Adrenal gland (tissue), 12 donors: ENCODE results near the gene LRPPRC. TPM values are rescaled to one million over a fixed set of nuclear protein-coding genes. Genes with fewer than 3 reads are reported as not detected.

ENCODE experiments used
- DNase-seq, 7 donors: peaks; one replicate each; pipeline ENCODE4 v3.0.0-alpha.2; 2019 to 2020
- H3K27ac ChIP-seq, 5 donors: fragments of 200-600 bp; sonication (generic) in 4 of 5; 1 replicate in 3 of 5; 2 replicates in 2 of 5; pipeline versions ENCODE4 v1.5.1 to v1.8.0; 2016 to 2020; ENCODE audit warnings: mild to moderate bottlenecking in 1 of 5
- H3K27me3 ChIP-seq: fragments of 200-600 bp; 2 replicates; pipeline ENCODE4 v1.8.0; 2021
- H3K36me3 ChIP-seq, 2 donors: fragments of 200-600 bp; replicated peaks in 1 of 2; 1 replicate in 1 of 2; 2 replicates in 1 of 2; pipeline versions ENCODE4 v1.5.1 to v1.8.0; 2018 to 2022
- H3K4me1 ChIP-seq, 2 donors: fragments of 200-600 bp; replicated peaks in 1 of 2; 1 replicate in 1 of 2; 2 replicates in 1 of 2; pipeline versions ENCODE4 v1.5.1 to v1.8.0; 2018 to 2021
- H3K4me3 ChIP-seq, 4 donors: fragments of 200-600 bp; sonication (generic) in 3 of 4; one replicate each; pipeline ENCODE4 v1.5.1; 2016 to 2018
- H3K9me3 ChIP-seq, 3 donors: fragments of 200-600 bp; sonication (generic) in 1 of 3; replicated peaks in 1 of 3; 1 replicate in 2 of 3; 2 replicates in 1 of 3; pipeline versions ENCODE4 v1.5.1 to v1.8.0; 2016 to 2021
- CTCF ChIP-seq, 6 experiments: fragments of 450-650 bp in 4 of 6; fragments of 200-600 bp in 2 of 6; sonication (generic) in 1 of 6; IDR thresholded peaks; 1 replicate in 5 of 6; 2 replicates in 1 of 6; pipeline versions ENCODE4 v1.5.1 to v1.8.0; 2016 to 2021; ENCODE audit warnings: antibody characterized with exemption in 6 of 6, mild to moderate bottlenecking in 2 of 6, moderate library complexity in 1 of 6
- POLR2A ChIP-seq, 2 donors: fragments of 450-650 bp; IDR thresholded peaks; one replicate each; pipeline ENCODE4 v1.6.1; 2017; ENCODE audit warnings: antibody characterized with exemption in 2 of 2, mild to moderate bottlenecking in 2 of 2, moderate library complexity in 1 of 2
- WGBS, 4 donors: extraction: QIAGEN DNeasy Blood & Tissue Kit in 2 of 4; methylation state at CpG; one replicate each; pipeline versions ENCODE4 v1.1.5 to v1.1.7; 2013 to 2017; 5-methylcytosine and 5-hydroxymethylcytosine counted together
- intact Hi-C, 2 donors: fragments of 100-400 bp; cut with DNase I; formaldehyde crosslinking; loops; one replicate each; pipeline versions ENCODE4 v1.14.1 to v1.15.0; 2022 to 2023
- polyA plus RNA-seq, 3 donors: library from polyadenylated mRNA; stranded (reverse); fragments of 200-250 nt in 2 of 3; fragments of 350-450 nt in 1 of 3; fragmentation: Illumina TruSeq in 1 of 3; extraction: RNeasy Lipid Tissue Mini Kit (QIAGEN cat#74804) in 1 of 3; gene quantifications; one replicate each; pipeline ENCODE4 v1.2.3, GENCODE V29; 2013 to 2014
- total RNA-seq, 9 donors: library from RNA; depleted of rRNA in 4 of 9; stranded (reverse); fragments of >200 nt in 4 of 9; fragments of 120-200 nt in 1 of 9; fragmentation: NEBNext Ultra II Directional in 1 of 9; extraction: Animal tissue kit (Norgen Biotek cat#: 25700) in 1 of 9; gene quantifications; one replicate each; pipeline versions ENCODE4 v1.1.0 to v1.2.4, GENCODE V29; 2013 to 2023
- donor health status: healthy with polysubstance abuse.
- donor health status: Bipolar disorder and iron deficiency.
- donor health status: DM: yes; HTN: yes; CAD: no.
- donor health status: DM: no; HTN: no; CAD: no.
- donor health status: DM: no; HTN: no; CAD: no.
- donor health status: DM: yes; HTN: yes; CAD: no.

The LRPPRC gene
- total and polyA plus RNA-seq, 12 donors, result 18.3 to 113 (median 71.7) TPM

GRCh38 chr2:43851011-43851980 lies 144.5 kb downstream of the LRPPRC start:
- Histone ChIP-seq H3K9me3 (no peaks in the 10 kb centered on the region), H3K36me3 (no peaks in the 10 kb centered on the region), H3K4me1 (no peaks in the 10 kb centered on the region), H3K27ac (no peak overlapping the region), H3K4me3 (no peak overlapping the region), H3K27me3 (peaks cover 15% of the 10 kb centered on the region)
- no peak for TF ChIP-seq POLR2A (IDR thresholded peaks at IDR 0.05)
- TF ChIP-seq CTCF (IDR thresholded peaks at IDR 0.05), result no peak
- peak in 1 of 7 donors; percentile 30 for DNase-seq
- 90 to 97% (median 92%) methylated on average over 13 to 20 of the region's 20 CpGs for WGBS, 4 donors
- intact Hi-C loops, result no loop called here

GRCh38 chr2:43848214-43848613 lies 147.6 kb downstream of the LRPPRC start:
- WGBS, 4 donors, result 76 to 83% (median 80%) methylated on average over 1 of the region's 1 CpG
- Histone ChIP-seq H3K4me1 (no peaks in the 10 kb centered on the region), H3K4me3 (no peak overlapping the region), H3K27ac (no peak overlapping the region), H3K9me3 (no peaks in the 10 kb centered on the region), H3K27me3 (peaks cover 6% of the 10 kb centered on the region), H3K36me3 (no peaks in the 10 kb centered on the region)
- intact Hi-C loops, result no loop called here
- DNase-seq, result no peak
- TF ChIP-seq CTCF (IDR thresholded peaks at IDR 0.05) (no peak), POLR2A (IDR thresholded peaks at IDR 0.05) (no peak)

- H3K4me1 ChIP-seq, result no peaks in the 10 kb centered on the region
- H3K27ac ChIP-seq, result no peak overlapping the region
- WGBS, 4 donors, result 91 to 96% (median 94%) methylated on average over 4 to 5 of the region's 5 CpGs
- no peak overlapping the region for H3K4me3 ChIP-seq
- TF ChIP-seq POLR2A (IDR thresholded peaks at IDR 0.05) (no peak), CTCF (IDR thresholded peaks at IDR 0.05) (no peak)
- no peaks in the 10 kb centered on the region for H3K36me3 ChIP-seq
- intact Hi-C loops, result no loop called here
- DNase-seq, result peak in 1 of 7 donors; percentile 21
- no peaks in the 10 kb centered on the region for H3K27me3 ChIP-seq
- H3K9me3 ChIP-seq, result no peaks in the 10 kb centered on the region
Observed at GRCh38 chr2:43846140-43846793, 149.5 kb downstream of the LRPPRC start.

GRCh38 chr2:43845181-43845580 lies 150.6 kb downstream of the LRPPRC start:
- WGBS, 4 donors, result 73 to 84% (median 77%) methylated on average over 1 of the region's 1 CpG
- H3K36me3 ChIP-seq, result no peaks in the 10 kb centered on the region
- H3K4me1 ChIP-seq, result no peaks in the 10 kb centered on the region
- peak in 1 of 7 donors; percentile 14 for DNase-seq
- TF ChIP-seq CTCF (IDR thresholded peaks at IDR 0.05), result no peak
- no peak for TF ChIP-seq POLR2A (IDR thresholded peaks at IDR 0.05)
- intact Hi-C loops, result no loop called here
- no peaks in the 10 kb centered on the region for H3K9me3 ChIP-seq
- H3K27ac ChIP-seq, result no peak overlapping the region
- no peaks in the 10 kb centered on the region for H3K27me3 ChIP-seq
- no peak overlapping the region for H3K4me3 ChIP-seq
